Sigmoid colon (tissue), 3 donors: ENCODE measurements around the gene AP1G2.

Experiments used
- CTCF ChIP-seq, 4 experiments: fragments of 450-650 bp in 3 of 4; fragments of 200-600 bp in 1 of 4; IDR thresholded peaks; one replicate each; pipeline ENCODE4 v1.5.1; 2016 to 2019; ENCODE audit warnings: antibody characterized with exemption in 4 of 4, mild to moderate bottlenecking in 3 of 4, moderate library complexity in 2 of 4
- POLR2A ChIP-seq, 2 donors: fragments of 450-650 bp; IDR thresholded peaks; one replicate each; pipeline ENCODE4 v1.6.1; 2016; ENCODE audit warnings: antibody characterized with exemption in 2 of 2, mild to moderate bottlenecking in 2 of 2, moderate library complexity in 2 of 2

GRCh38 chr14:23513818-23514643 lies 53.6 kb downstream of the AP1G2 start:
- TF ChIP-seq CTCF (IDR thresholded peaks at IDR 0.05) (no peak), POLR2A (IDR thresholded peaks at IDR 0.05) (no peak)
